Hepatic stellate cell (primary cell): ENCODE results near the gene RAB21.
A peak's percentile ranks its signal among the peaks of the same experiment; 100 is the strongest.

Experiments
- DNase-seq: peaks from one replicate; pipeline ENCODE4 v3.0.0; 2011; ENCODE audit warnings: low spot score

Gene RAB21

DNA sequence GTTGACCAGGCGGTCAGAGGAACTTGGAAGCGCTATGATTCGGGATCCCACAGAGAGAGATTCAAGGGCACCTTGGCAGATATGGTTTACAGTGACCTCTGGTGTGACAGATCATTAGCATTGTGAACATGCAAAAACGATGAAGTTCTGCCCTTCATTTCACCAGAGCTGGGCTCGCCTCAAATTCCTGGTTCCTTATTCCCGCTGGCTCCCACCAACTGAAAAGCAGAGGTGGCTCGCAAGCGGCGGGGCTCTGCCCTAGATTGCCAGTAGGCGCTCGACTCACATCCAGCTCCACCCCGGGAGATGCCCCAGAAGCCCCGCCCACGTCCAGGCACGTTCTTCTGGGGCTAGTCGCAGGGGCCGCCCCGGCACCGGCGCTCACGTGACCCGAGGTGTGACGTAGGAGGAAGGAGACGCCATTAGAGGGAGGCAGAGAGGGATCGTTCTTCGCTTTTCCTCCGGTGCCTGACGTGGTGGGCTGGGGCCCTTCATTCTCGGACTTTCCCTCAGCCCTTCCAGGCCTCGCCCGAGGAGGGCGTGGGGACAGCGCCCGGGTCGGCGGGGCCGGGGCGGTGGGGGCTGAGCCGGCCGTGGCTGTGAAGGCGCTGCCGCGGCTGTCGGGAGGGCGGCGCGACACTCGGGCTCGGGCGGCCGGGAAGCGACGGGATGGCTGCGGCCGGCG, at the start of gene RAB21:
Gene RAB21 (plus strand): TSS at position 403 of the 685 bp plus-strand sequence. CDS start 267 bp downstream, at position 670.
- peak; percentile 95 for DNase-seq

DNA sequence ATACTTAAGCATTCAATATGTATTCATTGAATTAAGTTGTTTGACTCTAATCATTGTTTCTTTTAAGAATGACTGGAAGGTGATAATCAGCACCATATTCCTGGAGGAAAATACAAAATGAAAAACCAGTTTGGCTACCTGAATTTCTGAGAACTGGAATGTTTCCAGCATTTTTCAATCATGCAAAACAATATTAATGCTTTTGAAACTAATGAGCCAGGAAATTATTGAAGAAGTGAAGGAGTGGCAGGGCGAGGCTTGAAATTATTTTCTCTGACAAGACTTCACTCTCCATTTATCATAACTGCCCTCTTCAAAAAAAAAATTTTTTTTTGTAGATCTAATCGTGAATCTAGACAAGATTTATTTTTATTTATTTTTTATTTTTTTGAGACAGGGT, 49.7 kb upstream of the RAB21 start:
- no peak for DNase-seq

- DNase-seq: no peak
Observed at GRCh38 chr12:71708658-71709057, 46.0 kb upstream of the RAB21 start.

DNA sequence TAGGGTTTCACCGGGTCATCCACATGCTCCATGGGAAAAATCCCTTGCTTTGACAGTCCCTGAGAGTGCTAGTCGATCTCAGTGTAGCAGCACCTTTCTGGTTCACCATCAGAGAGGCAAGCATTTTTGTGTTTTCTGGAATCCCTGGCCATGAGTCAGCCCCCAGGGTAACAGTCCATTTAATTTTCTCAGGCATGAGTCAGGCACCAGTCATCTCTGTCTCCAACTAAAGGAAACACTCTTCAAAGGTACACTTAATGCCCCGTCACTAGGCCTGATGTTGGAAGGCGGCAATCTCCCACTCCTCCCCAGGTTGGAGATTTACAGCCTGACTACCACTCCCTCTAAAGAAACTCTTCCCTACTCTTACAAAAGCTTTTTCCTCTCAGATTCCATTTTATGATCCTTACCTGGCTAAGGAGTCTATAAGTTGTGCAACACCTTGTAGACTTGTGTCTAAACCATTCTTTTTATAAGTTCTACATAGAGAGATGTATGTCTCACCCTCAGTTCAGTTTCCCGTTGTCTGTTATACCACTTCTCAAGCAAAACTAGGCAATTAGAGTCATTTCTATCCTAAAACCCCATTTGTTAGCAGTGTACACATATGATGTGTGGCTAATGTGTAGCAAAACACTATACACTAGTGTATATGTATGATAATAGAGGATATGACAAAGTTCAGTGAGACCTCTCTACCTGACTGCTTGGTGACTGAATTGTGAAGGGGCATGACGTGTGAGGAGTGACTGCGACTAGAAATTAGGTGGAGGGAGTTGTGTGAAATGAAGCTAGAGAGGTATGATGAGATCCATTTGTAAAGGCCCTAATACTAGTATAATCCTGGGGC, 44.2 kb upstream of the RAB21 start:
- peak; percentile 63 for DNase-seq

DNA sequence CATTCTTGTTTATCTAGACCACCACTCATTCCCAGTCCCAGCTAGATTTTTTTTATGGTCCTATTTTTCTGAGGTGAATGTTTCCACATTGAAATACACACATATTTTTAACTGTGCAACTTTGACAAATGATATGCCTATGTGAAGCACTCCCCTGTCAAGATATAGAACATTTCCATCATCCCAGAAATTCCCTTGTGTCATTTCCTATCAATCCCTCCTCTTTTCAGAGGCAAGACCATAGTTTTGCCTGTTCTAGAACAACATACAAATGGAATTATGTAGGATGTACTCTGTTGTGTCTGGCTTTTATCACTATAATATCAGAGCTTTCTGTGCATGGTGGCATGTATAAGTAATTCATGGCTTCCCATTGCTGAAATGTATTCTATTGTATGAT, 36.1 kb upstream of the RAB21 start:
- DNase-seq: no peak

DNA sequence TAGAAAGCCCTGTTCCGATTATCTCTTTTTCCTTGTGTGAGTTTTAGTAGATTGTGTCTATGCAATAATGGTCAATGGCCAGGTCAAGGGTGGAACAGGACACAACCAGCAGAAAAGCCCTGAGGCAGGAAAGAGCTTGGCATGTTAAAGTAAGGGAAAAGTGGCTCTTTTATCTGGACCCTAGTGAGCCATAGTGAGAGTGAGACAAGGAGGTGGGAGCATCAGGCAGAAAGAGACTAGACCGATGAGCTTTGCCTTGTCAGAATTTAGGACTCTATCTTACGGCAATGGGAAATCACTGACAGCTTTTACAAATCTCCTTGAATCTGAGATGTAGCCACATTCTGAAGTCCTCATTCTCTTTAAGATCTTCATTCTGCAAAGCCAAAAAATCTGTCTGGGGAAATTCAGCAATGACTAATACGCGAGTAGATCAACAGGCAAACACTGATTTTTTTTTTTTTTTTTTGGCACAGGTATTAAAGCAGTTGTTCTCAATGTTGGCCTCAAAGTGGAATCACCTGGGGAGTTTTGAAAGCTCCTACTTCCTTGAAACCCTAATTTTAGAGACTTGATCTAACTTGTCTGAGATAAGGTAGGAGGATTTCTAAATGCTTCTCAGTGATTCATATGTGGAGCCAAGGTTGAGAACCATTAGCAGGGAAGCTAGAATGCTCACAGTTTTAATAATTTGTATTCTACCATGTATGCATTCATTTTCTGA, 34.9 kb upstream of the RAB21 start:
- DNase-seq: no peak

DNA sequence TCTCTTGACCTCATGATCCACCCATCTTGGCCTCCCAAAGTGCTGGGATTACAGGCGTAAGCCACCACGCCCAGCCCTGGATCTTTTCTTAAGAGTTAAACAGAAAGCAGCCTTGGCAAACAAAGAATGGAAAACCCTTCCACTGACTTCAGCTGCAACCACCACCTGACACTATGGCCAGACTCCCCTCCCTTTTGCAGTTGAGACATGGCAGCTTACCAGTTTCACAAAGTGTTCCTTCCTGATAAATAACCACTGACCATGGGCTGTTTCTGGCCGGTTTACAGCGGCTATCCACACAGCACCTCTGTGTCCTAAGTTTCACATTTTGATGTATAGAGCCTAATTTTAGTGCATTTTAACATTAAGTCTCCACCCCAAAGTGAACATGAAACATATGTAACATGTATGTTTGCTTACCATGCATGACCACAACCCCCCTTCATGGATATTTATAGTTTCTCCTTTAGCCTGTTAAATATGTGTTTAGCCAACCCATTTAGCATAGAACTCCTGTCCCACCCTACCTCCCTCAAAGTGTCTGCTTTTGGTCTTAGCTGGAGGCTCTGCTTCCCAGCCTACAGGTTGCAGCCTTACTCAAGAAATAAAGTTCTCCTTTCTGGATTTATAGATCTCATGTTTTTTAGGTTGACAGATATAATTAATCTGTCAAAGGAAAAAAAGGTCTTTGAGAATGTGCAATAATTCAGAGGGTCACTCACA, 32.7 kb upstream of the RAB21 start:
- no peak for DNase-seq

- DNase-seq: no peak
Observed at GRCh38 chr12:71725011-71725410, 29.7 kb upstream of the RAB21 start.

DNA sequence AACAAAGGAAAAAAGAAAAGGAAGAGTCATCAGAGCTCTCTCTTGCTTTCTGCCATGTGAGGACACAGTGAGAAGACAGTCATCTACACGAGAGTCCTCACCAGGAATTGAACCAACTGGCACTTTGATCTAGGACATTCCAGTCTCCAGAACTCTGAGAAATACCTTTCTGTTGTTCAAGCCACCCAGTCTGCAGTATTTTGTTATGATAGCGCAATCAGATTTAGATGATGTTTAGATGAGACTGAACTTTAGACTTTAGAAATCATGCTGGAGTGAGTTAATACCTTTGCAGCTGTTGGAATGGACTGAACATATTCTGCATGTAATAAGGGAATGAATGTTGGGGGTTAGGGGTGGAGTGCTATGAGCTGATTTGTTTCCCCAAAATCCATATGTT, 28.1 kb upstream of the RAB21 start:
- no peak for DNase-seq

- no peak for DNase-seq
Observed at GRCh38 chr12:71727958-71728357, 26.7 kb upstream of the RAB21 start.

- DNase-seq: no peak
Observed at GRCh38 chr12:71730936-71731335, 23.7 kb upstream of the RAB21 start.

DNA sequence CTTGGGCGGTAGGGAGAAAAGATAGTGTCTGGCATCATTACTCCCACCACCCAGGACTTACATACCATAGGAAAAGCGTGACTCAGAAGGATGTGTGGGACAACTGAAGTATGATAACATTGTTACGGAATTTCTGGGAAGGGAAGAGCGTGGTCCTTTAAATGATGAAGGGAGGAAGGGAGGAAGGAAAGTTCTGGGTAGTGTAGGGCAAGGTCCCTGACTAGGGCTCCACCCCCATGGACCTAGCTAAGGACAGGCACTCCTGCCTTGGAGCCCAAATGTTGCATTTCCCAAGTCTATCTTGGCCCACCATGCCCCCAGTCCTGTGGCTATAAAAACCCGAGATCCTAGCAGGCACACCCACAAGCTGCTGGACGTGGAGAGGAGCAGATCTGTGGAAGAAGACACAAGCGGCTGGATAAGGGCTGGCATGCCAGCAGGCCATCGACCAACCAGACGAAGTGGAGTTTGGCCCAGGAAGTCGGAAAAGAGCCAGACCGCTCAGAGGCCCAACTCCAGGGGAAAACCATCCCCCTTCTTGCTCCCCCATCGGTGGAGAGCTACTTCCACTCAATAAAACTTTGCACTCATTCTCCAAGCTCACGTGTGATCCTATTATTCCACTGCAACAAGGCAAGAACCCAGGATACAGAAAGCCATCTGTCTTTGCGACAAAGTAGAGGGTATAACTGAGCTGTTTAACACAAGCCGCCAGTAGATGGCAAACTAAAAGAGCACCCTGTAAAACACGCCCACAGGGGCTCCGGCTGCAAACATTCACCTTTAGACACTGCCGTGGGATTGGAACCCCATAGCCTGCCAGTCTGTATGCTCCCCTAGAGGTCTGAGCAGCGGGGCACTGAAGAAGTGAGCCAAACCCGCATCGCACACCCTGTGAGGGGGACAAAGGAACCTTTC, 23.0 kb upstream of the RAB21 start:
- peak; percentile 57 for DNase-seq

DNA sequence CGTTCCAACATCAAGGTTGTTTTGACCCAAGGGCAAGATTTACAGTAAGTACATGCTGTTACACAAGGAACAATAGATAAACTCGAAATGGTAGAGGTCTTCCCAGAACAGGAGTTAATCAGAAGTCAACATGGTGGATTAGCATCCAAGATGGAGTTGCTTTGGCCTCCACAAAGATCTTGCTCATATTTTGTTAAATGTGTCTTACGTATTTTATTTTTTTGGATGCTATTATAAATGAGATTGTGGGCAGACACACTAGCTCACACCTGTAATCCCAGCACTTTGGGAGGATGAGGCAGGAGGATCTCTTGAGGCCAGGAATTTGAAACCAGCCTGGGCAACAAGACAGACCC, 22.3 kb upstream of the RAB21 start:
- no peak for DNase-seq

DNA sequence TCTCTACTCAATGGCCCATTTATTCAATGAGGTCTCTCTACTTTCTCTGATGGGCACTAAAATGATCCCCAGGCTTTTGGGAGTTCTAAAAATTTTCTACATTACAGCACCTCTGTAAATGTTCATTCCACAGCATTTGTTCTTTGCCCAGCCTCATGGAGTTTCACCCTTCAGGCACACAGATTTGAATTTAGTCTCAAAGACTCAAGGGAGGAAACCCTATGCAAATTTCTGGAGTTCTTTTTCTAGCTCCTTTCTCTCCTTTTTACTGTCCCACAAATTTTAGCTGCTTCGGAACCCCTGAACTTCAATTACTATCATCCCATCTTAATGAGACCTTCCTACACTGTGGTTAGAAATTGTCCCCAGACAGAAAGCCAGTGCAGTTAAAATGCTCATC, 17.5 kb upstream of the RAB21 start:
- no peak for DNase-seq

DNA sequence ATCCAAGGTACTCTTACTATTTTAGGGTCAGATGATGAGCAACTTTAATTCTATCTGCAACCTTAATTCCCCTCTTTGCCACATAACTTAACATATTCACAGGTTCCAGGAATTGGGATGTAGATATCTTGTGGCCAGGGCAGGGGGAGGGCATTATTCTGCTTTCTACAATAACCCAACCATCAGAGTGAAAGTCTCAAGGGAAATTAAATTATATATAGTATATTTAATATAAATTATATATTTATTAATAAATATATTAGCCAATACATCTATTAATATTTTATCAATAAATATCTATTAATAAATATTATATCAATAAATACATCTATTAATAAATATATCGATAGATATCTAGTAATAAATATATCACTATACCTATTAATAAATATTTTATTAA, 11.7 kb upstream of the RAB21 start:
- no peak for DNase-seq

DNA sequence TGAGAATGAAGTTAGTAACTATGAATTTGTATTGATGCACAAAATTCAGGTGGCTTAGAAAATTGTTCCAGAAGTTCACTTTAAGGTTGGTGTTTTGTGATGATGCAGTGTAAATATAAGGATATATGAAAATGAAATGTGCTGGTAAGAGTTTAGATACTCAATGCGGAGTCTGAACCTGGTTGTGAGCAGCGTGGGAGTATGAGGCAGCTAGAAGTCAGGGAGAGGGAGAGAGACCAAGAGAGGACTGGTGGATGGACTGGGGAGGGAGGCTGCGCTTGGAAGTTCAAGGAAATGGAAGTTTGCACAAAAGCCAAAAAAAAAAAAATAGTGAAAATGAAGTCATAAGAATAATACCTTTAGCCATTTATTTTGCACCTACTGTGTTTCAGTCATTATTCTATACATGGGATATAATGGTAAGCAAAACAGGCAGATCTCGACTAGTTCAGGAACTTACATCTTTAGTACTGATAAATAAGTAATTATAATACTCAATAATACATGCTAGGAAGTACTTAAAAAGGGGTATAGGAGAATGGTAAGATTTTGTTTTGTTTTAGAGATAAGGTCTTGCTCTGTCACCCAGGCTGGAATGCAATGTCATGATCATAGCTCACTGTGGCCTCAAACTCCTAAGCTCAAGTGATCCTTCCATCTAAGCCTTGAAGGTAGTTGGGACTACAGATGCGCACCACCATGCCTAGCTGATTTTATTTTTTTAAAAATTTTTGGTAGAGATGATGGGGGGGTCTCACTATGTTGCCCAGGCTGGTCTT, 10.0 kb upstream of the RAB21 start:
- no peak for DNase-seq

GRCh38 chr12:71746974-71747611, 7.6 kb upstream of the RAB21 start:
- DNase-seq: peak; percentile 17

GRCh38 chr12:71748081-71748850, 6.4 kb upstream of the RAB21 start:
- no peak for DNase-seq

- no peak for DNase-seq
Observed at GRCh38 chr12:71749666-71750065, 5.0 kb upstream of the RAB21 start.
